Osteocyte (in vitro differentiated cells): ENCODE results near the gene GAS7. TPM values are rescaled to one million over a fixed set of nuclear protein-coding genes. Genes with fewer than 3 reads are reported as not detected.

Experiments used
- DNase-seq: peaks from one replicate; pipeline ENCODE4 v3.0.0; 2021; ENCODE audit warnings: mixed read lengths; ENCODE audit not compliant: unreplicated experiment; ENCODE audit errors: extremely low spot score
- H3K27ac Mint-ChIP-seq: one replicate; pipeline ENCODE4 v1.8.0; 2021; ENCODE audit warnings: mild to moderate bottlenecking, mixed read lengths; ENCODE audit not compliant: unreplicated experiment
- H3K27me3 Mint-ChIP-seq: one replicate; pipeline ENCODE4 v1.8.0; 2021; ENCODE audit warnings: mixed read lengths; ENCODE audit not compliant: unreplicated experiment
- H3K36me3 Mint-ChIP-seq: one replicate; pipeline ENCODE4 v1.8.0; 2021; ENCODE audit warnings: mixed read lengths; ENCODE audit not compliant: unreplicated experiment
- H3K4me1 Mint-ChIP-seq: one replicate; pipeline ENCODE4 v1.8.0; 2021; ENCODE audit warnings: mixed read lengths; ENCODE audit not compliant: unreplicated experiment
- H3K4me3 Mint-ChIP-seq: one replicate; pipeline ENCODE4 v1.8.0; 2021; ENCODE audit warnings: mild to moderate bottlenecking, moderate library complexity, mixed read lengths; ENCODE audit not compliant: unreplicated experiment
- H3K9me3 Mint-ChIP-seq: one replicate; pipeline ENCODE4 v1.8.0; 2021; ENCODE audit warnings: mixed read lengths; ENCODE audit not compliant: unreplicated experiment
- CTCF ChIP-seq: fragments of 200-600 bp; sonication (generic); IDR thresholded peaks from 2 replicates; pipeline ENCODE4 v1.5.0; 2021; ENCODE audit warnings: antibody characterized with exemption, mild to moderate bottlenecking, moderate library complexity
- total RNA-seq: library from RNA; stranded (reverse); gene quantifications from 2 replicates; pipeline ENCODE4 v1.2.1, GENCODE V29; 2021

GAS7 gene
- total RNA-seq, 1 donor from 2014 or later, result 18.1 TPM

- peak; percentile 73 for TF ChIP-seq CTCF
- H3K36me3 Mint-ChIP-seq, result peaks cover 2% of the 10 kb centered on the region
- DNase-seq, result no peak
- no peaks in the 10 kb centered on the region for H3K9me3 Mint-ChIP-seq
- peaks cover 12% of the 10 kb centered on the region for H3K4me1 Mint-ChIP-seq
- no peak overlapping the region for H3K4me3 Mint-ChIP-seq
- peak overlapping the region; percentile 39 for H3K27ac Mint-ChIP-seq
- peaks cover 21% of the 10 kb centered on the region for H3K27me3 Mint-ChIP-seq
These were observed 269.6 kb downstream of the GAS7 start for GRCh38 chr17:9928601-9929333.

GRCh38 chr17:9926150-9926804 lies 272.1 kb downstream of the GAS7 start:
- DNase-seq, result no peak
- Mint-ChIP-seq H3K36me3 (no peaks in the 10 kb centered on the region), H3K9me3 (no peaks in the 10 kb centered on the region), H3K4me3 (no peak overlapping the region), H3K27me3 (peaks cover 15% of the 10 kb centered on the region), H3K4me1 (peaks cover 12% of the 10 kb centered on the region), H3K27ac (no peak overlapping the region)
- TF ChIP-seq CTCF, result no peak

- peaks cover 10% of the 10 kb centered on the region for H3K27me3 Mint-ChIP-seq
- peaks cover 12% of the 10 kb centered on the region for H3K4me1 Mint-ChIP-seq
- no peak overlapping the region for H3K27ac Mint-ChIP-seq
- no peak for DNase-seq
- H3K4me3 Mint-ChIP-seq, result no peak overlapping the region
- no peak for TF ChIP-seq CTCF
- H3K9me3 Mint-ChIP-seq, result no peaks in the 10 kb centered on the region
- H3K36me3 Mint-ChIP-seq, result no peaks in the 10 kb centered on the region
These were observed 272.9 kb downstream of the GAS7 start for GRCh38 chr17:9925457-9925856.

GRCh38 chr17:9924735-9925191 lies 273.6 kb downstream of the GAS7 start:
- Mint-ChIP-seq H3K9me3 (no peaks in the 10 kb centered on the region), H3K36me3 (no peaks in the 10 kb centered on the region), H3K27ac (no peak overlapping the region), H3K4me3 (no peak overlapping the region), H3K4me1 (peaks cover 12% of the 10 kb centered on the region), H3K27me3 (peaks cover 3% of the 10 kb centered on the region)
- peak; percentile 86 for TF ChIP-seq CTCF
- no peak for DNase-seq
